Endothelial cell of umbilical vein (primary cell): ENCODE measurements around the gene LBR. TPM values are rescaled to one million over a fixed set of nuclear protein-coding genes. Genes with fewer than 3 reads are reported as not detected.

Experiments
- BruUV-seq: library from RNA; stranded (reverse); fragments of 400-500 nt; replicated peaks from 2 replicates; lab custom pipeline; 2021; lab: Mats Ljungman, UMichigan
- CTCF ChIA-PET: fragments of 300-600, 350-600 bp; sonication (Branson Sonifier 250); formaldehyde crosslinking; loops from one replicate; lab custom pipeline; 2021; ENCODE audit warnings: antibody characterized with exemption, inconsistent platforms; lab: Charles Lee
- POLR2A ChIA-PET: fragments of 300-600, 350-600 bp; sonication (Branson Sonifier 250); formaldehyde crosslinking; loops from one replicate; lab custom pipeline; 2021; ENCODE audit warnings: antibody characterized with exemption, inconsistent platforms; lab: Charles Lee
- DNase-seq: peaks from one replicate; pipeline ENCODE4 v3.0.0-alpha.2; 2011; ENCODE audit warnings: low read depth, low spot score
- FAIRE-seq: peaks from 2 replicates; lab custom pipeline; 2011; peaks lifted over from hg19 to GRCh38; lab: Jason Lieb, UNC
- H2AFZ ChIP-seq: 2 replicates; pipeline ENCODE4 v1.6.0; 2012; ENCODE audit warnings: low read depth, low read length, control low read depth, inconsistent platforms
- H3K27ac ChIP-seq: 2 replicates; pipeline ENCODE4 v1.5.1; 2011; ENCODE audit warnings: low read depth, mild to moderate bottlenecking, control low read depth, low read length, moderate library complexity; ENCODE audit not compliant: insufficient read depth
- H3K27me3 ChIP-seq, 2 experiments: 2 replicates each; pipeline versions ENCODE4 v1.6.0 to v1.6.1; 2011; ENCODE audit warnings: low read length in 2 of 2, mixed read lengths in 1 of 2; ENCODE audit not compliant: control insufficient read depth in 2 of 2, insufficient read depth in 2 of 2
- H3K36me3 ChIP-seq, 2 experiments: 2 replicates in 1 of 2; 3 replicates in 1 of 2; pipeline ENCODE4 v1.5.1; 2011; ENCODE audit warnings: low read length in 2 of 2, mild to moderate bottlenecking in 1 of 2, moderate library complexity in 1 of 2; ENCODE audit not compliant: control insufficient read depth in 2 of 2, insufficient read depth in 2 of 2; ENCODE audit errors: extremely low read depth in 1 of 2
- H3K4me1 ChIP-seq: 3 replicates; pipeline ENCODE4 v1.5.1; 2011; ENCODE audit warnings: mild to moderate bottlenecking, low read length; ENCODE audit not compliant: control insufficient read depth, insufficient read depth; ENCODE audit errors: extremely low read depth
- H3K4me2 ChIP-seq: 2 replicates; pipeline ENCODE4 v1.6.1; 2011; ENCODE audit warnings: low read length, control low read depth, mixed read lengths; ENCODE audit not compliant: insufficient read depth
- H3K4me3 ChIP-seq, 3 experiments: fragments of 200-600 bp in 1 of 3; sonication (generic), shearing (Covaris generic) in 1 of 3; replicated peaks in 1 of 3; 2 replicates each; pipeline ENCODE4 v1.5.1; 2011 to 2016; ENCODE audit warnings: control low read depth in 3 of 3, low read length in 3 of 3, mild to moderate bottlenecking in 2 of 3, inconsistent platforms in 1 of 3, low read depth in 1 of 3, moderate library complexity in 1 of 3; ENCODE audit not compliant: insufficient read depth in 1 of 3
- H3K79me2 ChIP-seq: 2 replicates; pipeline ENCODE4 v1.6.0; 2012; ENCODE audit warnings: low read length, inconsistent platforms; ENCODE audit not compliant: control insufficient read depth, insufficient read depth
- H3K9ac ChIP-seq: replicated peaks from 2 replicates; pipeline ENCODE3; 2011; ENCODE audit warnings: low read length, control low read depth; ENCODE audit not compliant: insufficient read depth; ENCODE audit errors: extremely low read depth
- H3K9me1 ChIP-seq: replicated peaks from 3 replicates; pipeline ENCODE4 v1.6.0; 2011; ENCODE audit warnings: mild to moderate bottlenecking, low read length; ENCODE audit not compliant: control insufficient read depth, insufficient read depth; ENCODE audit errors: extremely low read depth
- H3K9me3 ChIP-seq: replicated peaks from 2 replicates; pipeline ENCODE4 v1.5.1; 2012; ENCODE audit warnings: low read length, inconsistent platforms; ENCODE audit not compliant: control insufficient read depth, insufficient read depth
- H4K20me1 ChIP-seq: replicated peaks from 2 replicates; pipeline ENCODE3; 2011; ENCODE audit warnings: mild to moderate bottlenecking, low read length; ENCODE audit not compliant: control insufficient read depth, insufficient read depth; ENCODE audit errors: extremely low read depth
- EZH2 ChIP-seq: IDR thresholded peaks from 2 replicates; pipeline ENCODE4 v1.6.1; 2012; ENCODE audit warnings: borderline replicate concordance, low read depth, mild to moderate bottlenecking, moderate library complexity, low read length, inconsistent platforms; ENCODE audit not compliant: severe bottlenecking
- FOS ChIP-seq: IDR thresholded peaks from 2 replicates; pipeline ENCODE4 v1.6.1; 2011; ENCODE audit warnings: mild to moderate bottlenecking, low read length, moderate library complexity, borderline replicate concordance; ENCODE audit not compliant: insufficient read depth
- GATA2 ChIP-seq: IDR thresholded peaks from 2 replicates; pipeline ENCODE4 v1.7.0; 2011; ENCODE audit warnings: low read depth, mild to moderate bottlenecking, moderate library complexity, mixed read lengths, low read length; ENCODE audit not compliant: insufficient read length, insufficient read depth
- JUN ChIP-seq: IDR thresholded peaks from 2 replicates; pipeline ENCODE4 v1.6.1; 2011; ENCODE audit warnings: borderline replicate concordance, low read depth; ENCODE audit not compliant: insufficient read length, insufficient read depth
- MYC ChIP-seq: IDR thresholded peaks from one replicate; pipeline ENCODE4 v1.6.1; 2011; ENCODE audit warnings: mild to moderate bottlenecking, low read depth, low read length
- POLR2A ChIP-seq: IDR thresholded peaks from 2 replicates; pipeline ENCODE4 v1.6.1; 2012; ENCODE audit warnings: low read depth, mild to moderate bottlenecking, control low read depth, low read length
- POLR2AphosphoS5 ChIP-seq: IDR thresholded peaks from 2 replicates; pipeline ENCODE4 v1.6.1; 2012; ENCODE audit warnings: low read depth, mild to moderate bottlenecking, control low read depth, low read length, moderate library complexity; ENCODE audit not compliant: insufficient read depth
- dilution Hi-C: fragments of 300-500 bp; cut with MboI; formaldehyde crosslinking; loops from one replicate; pipeline ENCODE4 v1.15.0; 2019; ENCODE audit warnings: low sequenced_read_pairs; ENCODE audit not compliant: extremely low pct_ligation_motif_present
- intact Hi-C: fragments of 100-400 bp; cut with micrococcal nuclease; formaldehyde crosslinking; loops from one replicate; pipeline ENCODE4 v1.10.0; 2022
- polyA plus RNA-seq, 4 experiments: library from polyadenylated mRNA; depleted of rRNA in 3 of 4; stranded (reverse) in 3 of 4; unstranded in 1 of 4; fragments of >200 nt; gene quantifications; 2 replicates each; pipeline versions ENCODE4 v1.2.1 to v1.2.3, GENCODE V29; 2011 to 2012; ENCODE audit warnings: missing spikeins in 1 of 4
- total RNA-seq: library from RNA; stranded (reverse); gene quantifications from 2 replicates; pipeline ENCODE4 v1.2.3, GENCODE V29; 2021
- TF ChIP-seq, protein P1 (sequence below), 2 donors: IDR thresholded peaks; 1 replicate in 1 of 2; 2 replicates in 1 of 2; pipeline ENCODE4 v1.5.1; 2011; ENCODE audit warnings: low read length in 2 of 2, mild to moderate bottlenecking in 2 of 2, moderate library complexity in 2 of 2, control low read depth in 1 of 2, inconsistent platforms in 1 of 2, low read depth in 1 of 2; ENCODE audit not compliant: insufficient read depth in 1 of 2; ENCODE audit errors: extremely low read depth in 1 of 2
- TF ChIP-seq, protein P2 (sequence below): IDR thresholded peaks from 2 replicates; pipeline ENCODE4 v1.6.1; 2011; ENCODE audit not compliant: insufficient read depth, insufficient read length

Gene LBR
- total and polyA plus RNA-seq, 2 donors (not counting 3 experiments of a cell fraction or from before 2014, with no cell fraction given), result 53.9 to 119 TPM

DNA sequence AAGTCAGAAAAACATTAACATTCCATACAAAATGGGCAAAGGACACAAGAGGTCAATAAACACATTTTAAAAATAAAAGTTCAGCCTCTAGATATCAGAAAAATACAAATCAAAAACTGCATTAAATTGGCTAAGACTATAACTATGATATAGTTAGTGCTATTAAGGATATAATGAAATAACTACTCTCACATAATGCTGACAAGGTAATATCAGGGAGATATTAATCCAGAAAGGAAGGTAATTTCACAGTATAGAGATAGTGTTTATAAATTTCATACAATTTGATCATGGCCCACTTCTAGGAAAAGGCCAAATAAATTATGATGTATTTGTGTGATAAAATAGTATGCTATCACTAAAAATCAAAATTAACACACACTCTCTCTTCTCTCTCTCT, 61.8 kb downstream of the LBR start:
- TF ChIP-seq JUN (no peak), EZH2 (no peak), GATA2 (no peak), POLR2AphosphoS5 (no peak), MYC (no peak), FOS (no peak), POLR2A (no peak)
- TF ChIP-seq, protein P1, sequence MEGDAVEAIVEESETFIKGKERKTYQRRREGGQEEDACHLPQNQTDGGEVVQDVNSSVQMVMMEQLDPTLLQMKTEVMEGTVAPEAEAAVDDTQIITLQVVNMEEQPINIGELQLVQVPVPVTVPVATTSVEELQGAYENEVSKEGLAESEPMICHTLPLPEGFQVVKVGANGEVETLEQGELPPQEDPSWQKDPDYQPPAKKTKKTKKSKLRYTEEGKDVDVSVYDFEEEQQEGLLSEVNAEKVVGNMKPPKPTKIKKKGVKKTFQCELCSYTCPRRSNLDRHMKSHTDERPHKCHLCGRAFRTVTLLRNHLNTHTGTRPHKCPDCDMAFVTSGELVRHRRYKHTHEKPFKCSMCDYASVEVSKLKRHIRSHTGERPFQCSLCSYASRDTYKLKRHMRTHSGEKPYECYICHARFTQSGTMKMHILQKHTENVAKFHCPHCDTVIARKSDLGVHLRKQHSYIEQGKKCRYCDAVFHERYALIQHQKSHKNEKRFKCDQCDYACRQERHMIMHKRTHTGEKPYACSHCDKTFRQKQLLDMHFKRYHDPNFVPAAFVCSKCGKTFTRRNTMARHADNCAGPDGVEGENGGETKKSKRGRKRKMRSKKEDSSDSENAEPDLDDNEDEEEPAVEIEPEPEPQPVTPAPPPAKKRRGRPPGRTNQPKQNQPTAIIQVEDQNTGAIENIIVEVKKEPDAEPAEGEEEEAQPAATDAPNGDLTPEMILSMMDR (IDR thresholded peaks at IDR 0.05; ENCODE audit: extremely low read depth in 1 of 2, insufficient read depth in 1 of 2, low read depth in 1 of 2, low read length in 2 of 2), result no peak
- TF ChIP-seq, protein P2, sequence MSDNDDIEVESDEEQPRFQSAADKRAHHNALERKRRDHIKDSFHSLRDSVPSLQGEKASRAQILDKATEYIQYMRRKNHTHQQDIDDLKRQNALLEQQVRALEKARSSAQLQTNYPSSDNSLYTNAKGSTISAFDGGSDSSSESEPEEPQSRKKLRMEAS, result no peak
- dilution Hi-C loops (no loop called here), intact Hi-C loops (no loop called here)
- Histone ChIP-seq H3K27ac (no peak overlapping the region), H2AFZ (no peak overlapping the region), H3K4me1 (no peaks in the 10 kb centered on the region), H3K9me3 (no peaks in the 10 kb centered on the region), H3K9ac (no peak overlapping the region), H3K4me3 (no peak overlapping the region), H3K79me2 (no peaks in the 10 kb centered on the region), H4K20me1 (no peaks in the 10 kb centered on the region), H3K9me1 (no peaks in the 10 kb centered on the region), H3K36me3 (no peaks in the 10 kb centered on the region), H3K27me3 (peaks cover 0 to 2% of the 10 kb centered on the region in 2 experiments), H3K4me2 (no peak overlapping the region)
- ChIA-PET CTCF (no interaction called here), POLR2A (no interaction called here)
- DNase-seq, result no peak
- FAIRE-seq, result no peak
- BruUV-seq, result no TSS peak
